HepG2 (cell line): ENCODE results near the gene EIF3B. TPM values are rescaled to one million over a fixed set of nuclear protein-coding genes. Genes with fewer than 3 reads are reported as not detected.

Experiments used
- ATAC-seq: fragments of 200-7000 bp; cut with Tn5 transposase; 3 replicates; pipeline ENCODE4 v1.9.1; 2020; ENCODE audit warnings: mild to moderate bottlenecking, moderate library complexity
- BruUV-seq: library from RNA; stranded (reverse); fragments of 400-500 nt; replicated peaks from 2 replicates; lab custom pipeline; 2021; lab: Mats Ljungman, UMichigan
- CTCF ChIA-PET: fragments of 300-600 bp; formaldehyde crosslinking; extraction: SDS; loops from one replicate; lab custom pipeline; 2021; ENCODE audit warnings: low total read pairs, inconsistent platforms, low intra/inter-chr PET ratio; lab: Yijun Ruan, JAX
- POLR2A ChIA-PET: fragments of 350-600 bp; sonication (Branson Sonifier 250); formaldehyde crosslinking; loops from one replicate; lab custom pipeline; 2020; ENCODE audit warnings: antibody characterized with exemption, inconsistent platforms; lab: Yijun Ruan, JAX
- DNase-seq: peaks from one replicate; pipeline ENCODE4 v3.0.0-alpha.2; 2015; ENCODE audit warnings: low spot score
- FAIRE-seq: peaks from 3 replicates; lab custom pipeline; 2011; peaks lifted over from hg19 to GRCh38; lab: Jason Lieb, UNC
- H2AFZ ChIP-seq: one replicate; pipeline ENCODE4 v1.6.1; 2011; ENCODE audit warnings: low read length, inconsistent platforms
- H3K27ac ChIP-seq: fragments of 300-600 bp; 3 replicates; pipeline ENCODE4 v1.8.0; 2011; ENCODE audit warnings: mixed run types, mild to moderate bottlenecking, mixed read lengths, low read length, inconsistent platforms; ENCODE audit not compliant: insufficient read depth; ENCODE audit errors: extremely low read length
- H3K27me3 ChIP-seq, 2 experiments: fragments of 200-600 bp in 1 of 2; 2 replicates in 1 of 2; 3 replicates in 1 of 2; pipeline versions ENCODE4 v1.6.0 to v1.8.0; 2011; ENCODE audit warnings: low read length in 2 of 2, mild to moderate bottlenecking in 2 of 2, moderate library complexity in 2 of 2, inconsistent platforms in 1 of 2; ENCODE audit not compliant: insufficient read depth in 2 of 2, control insufficient read depth in 1 of 2
- H3K36me3 ChIP-seq, 2 experiments: fragments of 200-600 bp in 1 of 2; replicated peaks in 1 of 2; 2 replicates in 1 of 2; 3 replicates in 1 of 2; pipeline versions ENCODE4 v1.5.1 to v1.8.0; 2011; ENCODE audit warnings: low read length in 2 of 2, inconsistent platforms in 1 of 2; ENCODE audit not compliant: insufficient read depth in 2 of 2, control insufficient read depth in 1 of 2
- H3K4me1 ChIP-seq: 2 replicates; pipeline ENCODE4 v1.5.1; 2012; ENCODE audit warnings: low read length, inconsistent platforms; ENCODE audit not compliant: insufficient read depth
- H3K4me2 ChIP-seq: 2 replicates; pipeline ENCODE4 v1.6.0; 2011; ENCODE audit warnings: low read depth, low read length, inconsistent platforms
- H3K4me3 ChIP-seq, 3 experiments: fragments of 200-600 bp in 1 of 3; sonication (generic), shearing (Covaris generic) in 1 of 3; replicated peaks in 1 of 3; 2 replicates each; pipeline ENCODE4 v1.5.1; 2011 to 2016; ENCODE audit warnings: low read length in 3 of 3, inconsistent platforms in 2 of 3, low read depth in 2 of 3, mild to moderate bottlenecking in 2 of 3, control low read depth in 1 of 3, mixed read lengths in 1 of 3; ENCODE audit not compliant: insufficient read depth in 1 of 3
- H3K79me2 ChIP-seq: one replicate; pipeline ENCODE4 v1.6.1; 2011; ENCODE audit warnings: low read length, inconsistent platforms; ENCODE audit not compliant: insufficient read depth
- H3K9ac ChIP-seq: 2 replicates; pipeline ENCODE4 v1.6.0; 2011; ENCODE audit warnings: mild to moderate bottlenecking, low read depth, low read length, inconsistent platforms; ENCODE audit not compliant: insufficient read depth
- H3K9me3 ChIP-seq: 2 replicates; pipeline ENCODE4 v1.5.1; 2012; ENCODE audit warnings: mild to moderate bottlenecking, low read length
- H4K20me1 ChIP-seq: 2 replicates; pipeline ENCODE4 v1.6.0; 2011; ENCODE audit warnings: inconsistent platforms, mild to moderate bottlenecking, low read length, moderate library complexity; ENCODE audit not compliant: insufficient read depth
- ARNT2 ChIP-seq: sonication (generic); formaldehyde crosslinking; IDR thresholded peaks from 2 replicates; pipeline ENCODE4 v1.8.0; 2022; ENCODE audit warnings: mild to moderate bottlenecking, low read depth, missing genetic modification reagents, moderate library complexity
- CTCF ChIP-seq: sonication (generic); formaldehyde crosslinking; IDR thresholded peaks from 2 replicates; pipeline ENCODE4 v1.5.0; 2020; ENCODE audit warnings: mild to moderate bottlenecking, missing genetic modification reagents, moderate library complexity
- TEAD3 ChIP-seq: optimal IDR thresholded peaks from 2 replicates; pipeline ENCODE3; 2016; ENCODE audit warnings: borderline replicate concordance
- ZC3H13 ChIP-seq: sonication (generic); formaldehyde crosslinking; IDR thresholded peaks from 2 replicates; pipeline ENCODE4 v1.8.1; 2023; ENCODE audit warnings: mild to moderate bottlenecking, missing genetic modification reagents, moderate library complexity
- ZFP82 ChIP-seq: sonication (generic); formaldehyde crosslinking; IDR thresholded peaks from 2 replicates; pipeline ENCODE4 v1.5.1; 2020; ENCODE audit warnings: mild to moderate bottlenecking, missing genetic modification reagents, borderline replicate concordance
- ZNF18 ChIP-seq: sonication (generic); formaldehyde crosslinking; IDR thresholded peaks from 2 replicates; pipeline ENCODE4 v1.8.0; 2022; ENCODE audit warnings: mild to moderate bottlenecking, missing genetic modification reagents; ENCODE audit not compliant: insufficient replicate concordance
- ZNF614 ChIP-seq: IDR thresholded peaks from 2 replicates; pipeline ENCODE4 v1.6.1; 2018; ENCODE audit warnings: missing biosample characterization, missing genetic modification reagents, inconsistent platforms, borderline replicate concordance
- WGBS: methylation state at CpG from one replicate; pipeline ENCODE4 v1.1.6; 2017; ENCODE audit warnings: low lambda C conversion rate; 5-methylcytosine and 5-hydroxymethylcytosine counted together
- in situ Hi-C: cut with HindIII; loops from 2 replicates; pipeline ENCODE4 v1.10.0; 2017; ENCODE audit warnings: low pct_unique_long_range_greater_than_20kb; ENCODE audit not compliant: extremely low pct_ligation_motif_present
- intact Hi-C: fragments of 100-400 bp; cut with micrococcal nuclease; formaldehyde crosslinking; loops from one replicate; pipeline ENCODE4 v1.10.0; 2022; ENCODE audit not compliant: unreplicated experiment
- polyA plus RNA-seq, 8 experiments: library from polyadenylated mRNA; depleted of rRNA in 3 of 8; stranded (reverse) in 7 of 8; unstranded in 1 of 8; fragments of >200 nt; fragmentation: Illumina TruSeq in 4 of 8; extraction: Trizol in 4 of 8; gene quantifications; 2 replicates each; pipeline versions ENCODE4 v1.2.1 to v1.2.3, GENCODE V29; 2011 to 2016; ENCODE audit warnings: low read depth in 4 of 8, missing spikeins in 1 of 8, mixed read lengths in 1 of 8; ENCODE audit not compliant: insufficient read depth in 1 of 8
- total RNA-seq, 5 experiments: library from RNA; depleted of rRNA; stranded (reverse); fragments of >200 nt; fragmentation: Illumina TruSeq; extraction: Trizol; gene quantifications; 2 replicates each; pipeline ENCODE4 v1.2.3, GENCODE V29; 2016; ENCODE audit warnings: low read depth in 1 of 5

Gene EIF3B
- total and polyA plus RNA-seq, 2 of the 13 experiments (the other 11 are each of a cell fraction or from before 2014, with no cell fraction given) = 92.2 to 241 TPM

GRCh38 chr7:2321020-2321419 lies 33.6 kb upstream of the EIF3B start:
- Histone ChIP-seq H3K79me2 (no peaks in the 10 kb centered on the region), H3K36me3 (no peaks in the 10 kb centered on the region), H3K4me2 (peak overlapping the region; percentile 55; the same call in 1 of the 2 replicates), H2AFZ (no peak overlapping the region), H3K9ac (no peak overlapping the region), H3K27me3 (no peaks in the 10 kb centered on the region), H3K27ac (no peak overlapping the region), H3K4me1 (no peaks in the 10 kb centered on the region), H4K20me1 (no peaks in the 10 kb centered on the region), H3K4me3 (no peak overlapping the region), H3K9me3 (no peaks in the 10 kb centered on the region)
- DNase-seq (peak; percentile 20), ATAC-seq (peak; percentile 78), FAIRE-seq (no peak)
- no TSS peak for BruUV-seq
- in situ Hi-C loops = no loop called here
- POLR2A ChIA-PET = no interaction called here
- TF ChIP-seq CTCF (CRISPR knock-in tag) (peak; percentile 25; the same call in 1 of the 2 replicates), ZNF18 (CRISPR knock-in tag) (no peak), ZC3H13 (CRISPR knock-in tag) (no peak), TEAD3 (peak; percentile 29)
- intact Hi-C loops = no loop called here
- CTCF ChIA-PET = no interaction called here
- 51% methylated on average over 11 of the region's 11 CpGs for WGBS

- no peak overlapping the region for H3K4me2 ChIP-seq
- H4K20me1 ChIP-seq = no peaks in the 10 kb centered on the region
- no peaks in the 10 kb centered on the region for H3K79me2 ChIP-seq
- DNase-seq (no peak), ATAC-seq (no peak)
- H3K36me3 ChIP-seq = no peaks in the 10 kb centered on the region
- WGBS = 64% methylated on average over 4 of the region's 4 CpGs
- no peaks in the 10 kb centered on the region for H3K27me3 ChIP-seq
- no TSS peak for BruUV-seq
- TF ChIP-seq ZFP82 (CRISPR knock-in tag) = no peak
- TF ChIP-seq ZNF614 (CRISPR knock-in tag) = no peak
- no peak for TF ChIP-seq ARNT2 (CRISPR knock-in tag)
- TF ChIP-seq, all 625 proteins: peak for 0
- Histone ChIP-seq H2AFZ (no peak overlapping the region), H3K9me3 (no peaks in the 10 kb centered on the region), H3K9ac (no peak overlapping the region), H3K27ac (no peak overlapping the region), H3K4me1 (no peaks in the 10 kb centered on the region), H3K4me3 (no peak overlapping the region)
- intact Hi-C loops (no loop called here), in situ Hi-C loops (no loop called here)
- ChIA-PET CTCF (no interaction called here), POLR2A (no interaction called here)
- no peak for FAIRE-seq
Measured at GRCh38 chr7:2325162-2325561, 29.5 kb upstream of the EIF3B start.
